Spleen (tissue), 11 donors: ENCODE measurements around the gene SNX2. TPM values are rescaled to one million over a fixed set of nuclear protein-coding genes. Genes with fewer than 3 reads are reported as not detected.

Source experiments
- DNase-seq: peaks from one replicate; pipeline ENCODE4 v3.0.0-alpha.2; 2020
- H3K27ac ChIP-seq, 8 donors: fragments of 200-600 bp; sonication (generic) in 7 of 8; 1 replicate in 4 of 8; 2 replicates in 4 of 8; pipeline versions ENCODE4 v1.5.0 to v1.8.0; 2016 to 2021; ENCODE audit warnings: inconsistent platforms in 4 of 8, mild to moderate bottlenecking in 4 of 8, moderate library complexity in 1 of 8
- H3K27me3 ChIP-seq, 7 donors: fragments of 200-600 bp; sonication (generic) in 6 of 7; replicated peaks in 1 of 7; 1 replicate in 4 of 7; 2 replicates in 3 of 7; pipeline versions ENCODE4 v1.5.0 to v1.8.0; 2016 to 2021; ENCODE audit warnings: inconsistent platforms in 3 of 7, mild to moderate bottlenecking in 1 of 7
- H3K36me3 ChIP-seq, 6 donors: fragments of 200-600 bp; sonication (generic) in 5 of 6; 1 replicate in 4 of 6; 2 replicates in 2 of 6; pipeline versions ENCODE4 v1.5.0 to v1.8.0; 2016 to 2021; ENCODE audit warnings: inconsistent platforms in 2 of 6
- H3K4me1 ChIP-seq, 6 donors: fragments of 200-600 bp; sonication (generic) in 5 of 6; 1 replicate in 3 of 6; 2 replicates in 3 of 6; pipeline versions ENCODE4 v1.5.0 to v1.8.0; 2016 to 2021; ENCODE audit warnings: inconsistent platforms in 3 of 6
- H3K4me3 ChIP-seq, 8 donors: fragments of 200-600 bp; sonication (generic) in 7 of 8; 1 replicate in 4 of 8; 2 replicates in 4 of 8; pipeline versions ENCODE4 v1.5.0 to v1.8.0; 2016 to 2021; ENCODE audit warnings: inconsistent platforms in 4 of 8, mild to moderate bottlenecking in 4 of 8, moderate library complexity in 2 of 8
- H3K9me3 ChIP-seq, 8 donors: fragments of 200-600 bp; sonication (generic) in 7 of 8; 1 replicate in 4 of 8; 2 replicates in 4 of 8; pipeline versions ENCODE4 v1.5.0 to v1.8.0; 2016 to 2021; ENCODE audit warnings: inconsistent platforms in 4 of 8
- CTCF ChIP-seq, 11 experiments: fragments of 200-600 bp in 7 of 11; fragments of 450-650 bp in 4 of 11; sonication (generic) in 4 of 11; IDR thresholded peaks in 8 of 11; conservative IDR thresholded peaks in 3 of 11; 1 replicate in 7 of 11; 2 replicates in 4 of 11; pipeline versions ENCODE4 v1.4.0 to v1.8.0; 2016 to 2021; ENCODE audit warnings: antibody characterized with exemption in 11 of 11, inconsistent platforms in 4 of 11, mild to moderate bottlenecking in 1 of 11
- POLR2A ChIP-seq, 3 donors: fragments of 450-650 bp; IDR thresholded peaks; one replicate each; pipeline ENCODE4 v1.5.1; 2017; ENCODE audit warnings: antibody characterized with exemption in 3 of 3, mild to moderate bottlenecking in 1 of 3
- POLR2AphosphoS5 ChIP-seq, 3 donors: sonication (generic); formaldehyde crosslinking; IDR thresholded peaks; one replicate each; pipeline ENCODE4 v1.5.1; 2017; ENCODE audit warnings: antibody characterized with exemption in 3 of 3
- WGBS, 5 donors: extraction: QIAGEN DNeasy Blood & Tissue Kit in 3 of 5; methylation state at CpG; one replicate each; pipeline versions ENCODE4 v1.1.5 to v1.1.7; 2013 to 2018; 5-methylcytosine and 5-hydroxymethylcytosine counted together
- intact Hi-C: fragments of 100-400 bp; cut with DNase I; formaldehyde crosslinking; loops from one replicate; pipeline ENCODE4 v1.15.0; 2023; ENCODE audit warnings: low total_unique reads
- polyA plus RNA-seq, 3 donors: library from polyadenylated mRNA; stranded (reverse); fragments of 200-250 nt; gene quantifications; one replicate each; pipeline ENCODE4 v1.2.1, GENCODE V29; 2013
- total RNA-seq, 7 donors: library from RNA; depleted of rRNA in 3 of 7; stranded (reverse); fragments of >200 nt in 3 of 7; fragmentation: NEBNext Ultra II Directional in 4 of 7; extraction: Animal tissue kit (Norgen Biotek cat#: 25700) in 4 of 7; gene quantifications; one replicate each; pipeline versions ENCODE4 v1.1.0 to v1.2.1, GENCODE V29; 2016 to 2021
- donor health status: healthy with polysubstance abuse.
- donor health status: DM: no; HTN: no; CAD: no; lungs with moderate emphysema.
- donor health status: DM: no; HTN: no; CAD: no.
- donor health status: Bipolar disorder and iron deficiency.
- donor health status: healthy.
- donor health status: DM: no; HTN: no; CAD: no.
- donor health status: DM: yes; HTN: yes; CAD: no.

The SNX2 gene
- total and polyA plus RNA-seq, 10 donors, result 69.0 to 158 (median 132) TPM

- Histone ChIP-seq H3K27ac (no peak overlapping the region), H3K27me3 (no peaks in the 10 kb centered on the region), H3K9me3 (no peaks in the 10 kb centered on the region), H3K4me3 (no peak overlapping the region), H3K36me3 (peaks cover 8 to 97% (median 35%) of the 10 kb centered on the region in 6 donors), H3K4me1 (no peaks in the 10 kb centered on the region)
- no peak for DNase-seq
- intact Hi-C loops, result no loop called here
- 88 to 94% (median 93%) methylated on average over 5 of the region's 5 CpGs for WGBS, 5 donors
- TF ChIP-seq POLR2AphosphoS5 (IDR thresholded peaks at IDR 0.05), result no peak
- no peak for TF ChIP-seq POLR2A (IDR thresholded peaks at IDR 0.05)
- no peak for TF ChIP-seq CTCF (IDR thresholded peaks at IDR 0.05 in 8 of 11, conservative IDR thresholded peaks at IDR 0.05 in 3 of 11)
Observed at GRCh38 chr5:122816756-122817155, 41.9 kb downstream of the SNX2 start.

GRCh38 chr5:122831984-122832383 lies 57.1 kb downstream of the SNX2 start:
- no peaks in the 10 kb centered on the region for H3K9me3 ChIP-seq
- H3K4me3 ChIP-seq, result no peak overlapping the region
- no peak for DNase-seq
- H3K27ac ChIP-seq, result no peak overlapping the region
- no peaks in the 10 kb centered on the region for H3K4me1 ChIP-seq
- WGBS, 5 donors, result 91 to 95% (median 94%) methylated on average over 1 of the region's 1 CpG
- peaks cover 0 to 50% (median 28%) of the 10 kb centered on the region in 6 donors for H3K36me3 ChIP-seq
- TF ChIP-seq POLR2AphosphoS5 (IDR thresholded peaks at IDR 0.05), result no peak
- no peak for TF ChIP-seq CTCF (IDR thresholded peaks at IDR 0.05 in 8 of 11, conservative IDR thresholded peaks at IDR 0.05 in 3 of 11)
- TF ChIP-seq POLR2A (IDR thresholded peaks at IDR 0.05), result no peak
- intact Hi-C loops, result no loop called here
- no peaks in the 10 kb centered on the region for H3K27me3 ChIP-seq

GRCh38 chr5:122835681-122836080 lies 60.8 kb downstream of the SNX2 start:
- DNase-seq, result no peak
- intact Hi-C loops, result loop anchor here (5.0 kb wide), 1 partner anchor 33 kb away; no protein-coding TSS in a partner anchor
- Histone ChIP-seq H3K4me1 (no peaks in the 10 kb centered on the region), H3K27me3 (no peaks in the 10 kb centered on the region), H3K4me3 (no peak overlapping the region), H3K36me3 (peaks cover 0 to 13% (median under 1%) of the 10 kb centered on the region in 6 donors), H3K27ac (no peak overlapping the region), H3K9me3 (no peaks in the 10 kb centered on the region)
- no peak for TF ChIP-seq POLR2AphosphoS5 (IDR thresholded peaks at IDR 0.05)
- TF ChIP-seq POLR2A (IDR thresholded peaks at IDR 0.05), result no peak
- TF ChIP-seq CTCF (IDR thresholded peaks at IDR 0.05 in 8 of 11, conservative IDR thresholded peaks at IDR 0.05 in 3 of 11), result no peak
- WGBS, 5 donors, result 89 to 96% (median 92%) methylated on average over 1 of the region's 1 CpG

GRCh38 chr5:122836947-122837346 lies 62.1 kb downstream of the SNX2 start:
- no peak overlapping the region for H3K4me3 ChIP-seq
- H3K27me3 ChIP-seq, result no peaks in the 10 kb centered on the region
- no peak for DNase-seq
- no peak overlapping the region for H3K27ac ChIP-seq
- no peaks in the 10 kb centered on the region for H3K9me3 ChIP-seq
- TF ChIP-seq CTCF (IDR thresholded peaks at IDR 0.05 in 8 of 11, conservative IDR thresholded peaks at IDR 0.05 in 3 of 11), result no peak
- no peak for TF ChIP-seq POLR2AphosphoS5 (IDR thresholded peaks at IDR 0.05)
- no peak for TF ChIP-seq POLR2A (IDR thresholded peaks at IDR 0.05)
- intact Hi-C loops, result loop anchor here (5.0 kb wide), 1 partner anchor 35 kb away; no protein-coding TSS in a partner anchor
- peaks cover 0 to 5% (median 0%) of the 10 kb centered on the region in 6 donors for H3K36me3 ChIP-seq
- H3K4me1 ChIP-seq, result no peaks in the 10 kb centered on the region
- 85 to 95% (median 91%) methylated on average over 3 of the region's 3 CpGs for WGBS, 5 donors
